Liver (tissue), 9 donors: ENCODE measurements around the gene TRIM63. TPM values are rescaled to one million over a fixed set of nuclear protein-coding genes. Genes with fewer than 3 reads are reported as not detected.
"Not testable (repeated sequence)": the region's sequence is repeated elsewhere in the genome, so short reads cannot be mapped to it uniquely, and the experiment has no call there.

ENCODE experiments used
- DNase-seq: peaks from one replicate; pipeline ENCODE4 v3.0.0-alpha.2; 2017; ENCODE audit warnings: low spot score
- H3K27ac ChIP-seq, 2 donors: one replicate each; pipeline ENCODE4 v1.7.0; 2013; ENCODE audit warnings: inconsistent platforms in 2 of 2, low read length in 2 of 2, control low read depth in 1 of 2, low read depth in 1 of 2, mild to moderate bottlenecking in 1 of 2
- H3K27me3 ChIP-seq, 4 donors: one replicate each; pipeline versions ENCODE4 v1.6.1 to v1.7.0; 2013; ENCODE audit warnings: low read length in 3 of 4, inconsistent platforms in 1 of 4, mild to moderate bottlenecking in 1 of 4, moderate library complexity in 1 of 4; ENCODE audit not compliant: control insufficient read depth in 4 of 4, insufficient read depth in 4 of 4
- H3K36me3 ChIP-seq, 4 donors: one replicate each; pipeline versions ENCODE4 v1.6.1 to v1.7.0; 2013; ENCODE audit warnings: low read length in 3 of 4, mild to moderate bottlenecking in 3 of 4, low read depth in 1 of 4, moderate library complexity in 1 of 4; ENCODE audit not compliant: control insufficient read depth in 4 of 4, insufficient read depth in 3 of 4
- H3K4me1 ChIP-seq, 4 donors: one replicate each; pipeline versions ENCODE4 v1.6.1 to v1.7.0; 2013; ENCODE audit warnings: low read length in 3 of 4, mild to moderate bottlenecking in 3 of 4, moderate library complexity in 1 of 4; ENCODE audit not compliant: control insufficient read depth in 4 of 4, insufficient read depth in 4 of 4
- H3K4me3 ChIP-seq, 3 donors: one replicate each; pipeline versions ENCODE4 v1.6.1 to v1.7.0; 2013; ENCODE audit warnings: low read length in 3 of 3, control low read depth in 1 of 3, low read depth in 1 of 3, mild to moderate bottlenecking in 1 of 3
- H3K9ac ChIP-seq, 2 donors: one replicate each; pipeline ENCODE4 v1.7.0; 2013; ENCODE audit warnings: low read length in 2 of 2, mild to moderate bottlenecking in 2 of 2, moderate library complexity in 2 of 2, control low read depth in 1 of 2, low read depth in 1 of 2
- H3K9me3 ChIP-seq, 4 donors: one replicate each; pipeline versions ENCODE4 v1.6.1 to v1.7.0; 2013; ENCODE audit warnings: low read length in 3 of 4; ENCODE audit not compliant: control insufficient read depth in 4 of 4
- EGR1 ChIP-seq, 2 donors: IDR thresholded peaks; 2 replicates each; pipeline ENCODE4 v1.6.1; 2016 to 2018; ENCODE audit warnings: antibody characterized with exemption in 2 of 2, low read depth in 2 of 2
- FOXA1 ChIP-seq: IDR thresholded peaks from 2 replicates; pipeline ENCODE4 v1.6.1; 2016; ENCODE audit warnings: antibody characterized with exemption
- FOXA2 ChIP-seq: IDR thresholded peaks from 2 replicates; pipeline ENCODE4 v1.6.1; 2016; ENCODE audit warnings: antibody characterized with exemption
- GABPA ChIP-seq, 2 donors: IDR thresholded peaks in 1 of 2; conservative IDR thresholded peaks in 1 of 2; 2 replicates each; pipeline ENCODE4 v1.6.1; 2016; ENCODE audit warnings: antibody characterized with exemption in 2 of 2, mild to moderate bottlenecking in 1 of 2, moderate library complexity in 1 of 2
- HNF4A ChIP-seq, 2 donors: conservative IDR thresholded peaks; 2 replicates each; pipeline ENCODE4 v1.6.1; 2016; ENCODE audit warnings: antibody characterized with exemption in 2 of 2, mild to moderate bottlenecking in 2 of 2
- HNF4G ChIP-seq: IDR thresholded peaks from 2 replicates; pipeline ENCODE4 v1.6.1; 2016; ENCODE audit warnings: antibody characterized with exemption
- JUND ChIP-seq, 2 donors: IDR thresholded peaks; 2 replicates each; pipeline ENCODE4 v1.6.1; 2016; ENCODE audit warnings: antibody characterized with exemption in 2 of 2
- NR2F2 ChIP-seq: IDR thresholded peaks from 2 replicates; pipeline ENCODE4 v1.6.1; 2016; ENCODE audit warnings: antibody characterized with exemption
- RAD21 ChIP-seq, 2 donors: IDR thresholded peaks; 2 replicates each; pipeline ENCODE4 v1.6.1; 2016; ENCODE audit warnings: antibody characterized with exemption in 2 of 2, mild to moderate bottlenecking in 2 of 2
- RXRA ChIP-seq, 2 donors: IDR thresholded peaks; 2 replicates each; pipeline ENCODE4 v1.6.1; 2017 to 2018; ENCODE audit warnings: antibody characterized with exemption in 2 of 2, mild to moderate bottlenecking in 1 of 2
- SP1 ChIP-seq: IDR thresholded peaks from 2 replicates; pipeline ENCODE4 v1.6.1; 2018; ENCODE audit warnings: antibody characterized with exemption, mild to moderate bottlenecking
- TAF1 ChIP-seq: conservative IDR thresholded peaks from 2 replicates; pipeline ENCODE4 v1.6.1; 2016; ENCODE audit warnings: antibody characterized with exemption, mild to moderate bottlenecking
- YY1 ChIP-seq: IDR thresholded peaks from 2 replicates; pipeline ENCODE4 v1.6.1; 2016; ENCODE audit warnings: antibody characterized with exemption, mild to moderate bottlenecking
- WGBS: extraction: QIAGEN DNeasy Blood & Tissue Kit; methylation state at CpG from one replicate; pipeline ENCODE4 v1.1.7; 2013; 5-methylcytosine and 5-hydroxymethylcytosine counted together
- polyA plus RNA-seq, 2 donors: library from polyadenylated mRNA; stranded (reverse) in 1 of 2; unstranded in 1 of 2; fragments of 200-250 nt in 1 of 2; fragments of >200 nt in 1 of 2; fragmentation: Nextera tagmentation in 1 of 2; extraction: Ambion mirVana in 1 of 2; gene quantifications; one replicate each; pipeline versions ENCODE4 v1.2.1 to v1.2.3, GENCODE V29; 2013 to 2015
- total RNA-seq, 2 donors: library from RNA; depleted of rRNA; stranded (reverse); fragments of >200 nt; gene quantifications; one replicate each; pipeline ENCODE4 v1.2.3, GENCODE V29; 2014
- TF ChIP-seq, protein P1 (sequence below): IDR thresholded peaks from 2 replicates; pipeline ENCODE4 v1.6.1; 2016; ENCODE audit warnings: antibody characterized with exemption
- TF ChIP-seq, protein P2 (sequence below): IDR thresholded peaks from 2 replicates; pipeline ENCODE4 v1.6.1; 2016; ENCODE audit warnings: antibody characterized with exemption, mild to moderate bottlenecking
- TF ChIP-seq, protein P3 (sequence below): IDR thresholded peaks from 2 replicates; pipeline ENCODE4 v1.6.1; 2016; ENCODE audit warnings: antibody characterized with exemption
- TF ChIP-seq, protein P4 (sequence below): IDR thresholded peaks from 2 replicates; pipeline ENCODE4 v1.6.1; 2016; ENCODE audit warnings: antibody characterized with exemption
- TF ChIP-seq, protein P5 (sequence below): fragments of 150-350 bp; IDR thresholded peaks from 2 replicates; pipeline ENCODE4 v1.5.1; 2017; ENCODE audit warnings: improper control_type of control experiment, low read depth, low read length; ENCODE audit not compliant: missing input control
- donor health status: healthy.
- donor health status: healthy.
- donor health status: healthy.
- donor health status: healthy.
- donor health status: healthy.

TRIM63 gene
- total and polyA plus RNA-seq, 4 donors: 0.03 TPM; not detected in 3

DNA sequence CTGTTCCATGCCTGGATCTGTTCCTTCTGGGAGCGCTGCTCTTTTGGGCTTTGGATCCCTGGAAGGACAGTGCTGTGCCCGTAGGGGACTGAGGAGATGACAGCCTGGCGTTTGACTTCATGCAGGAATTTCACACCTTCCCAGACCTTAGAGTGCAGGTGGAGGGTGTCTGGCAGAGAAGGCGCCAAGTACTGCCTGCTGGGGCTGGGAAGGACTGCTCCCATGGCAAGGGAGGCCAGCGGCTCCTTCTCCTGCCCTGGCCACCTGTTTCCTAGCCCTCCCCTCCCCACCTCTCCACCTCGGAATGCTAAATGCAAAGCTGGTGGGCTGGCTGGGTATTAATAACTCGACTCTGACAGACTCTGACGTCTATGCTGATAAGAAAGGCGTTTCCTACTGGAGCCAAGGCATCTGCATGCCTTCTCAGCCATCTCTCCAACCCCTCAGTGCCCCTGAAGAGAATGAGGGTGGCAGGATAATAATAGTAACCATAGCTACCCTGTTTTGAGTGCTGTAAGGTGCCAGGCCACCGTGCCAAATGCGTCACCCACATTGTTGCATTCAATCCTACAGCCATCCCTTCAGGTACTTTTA, 26.7 kb upstream of the TRIM63 start:
- Histone ChIP-seq H3K4me3 (no peak overlapping the region), H3K9me3 (no peaks in the 10 kb centered on the region), H3K36me3 (no peaks in the 10 kb centered on the region), H3K9ac (no peak overlapping the region), H3K27me3 (peaks cover 0 to 3% (median 0%) of the 10 kb centered on the region in 4 donors), H3K4me1 (peaks cover 0 to 2% (median under 1%) of the 10 kb centered on the region in 4 donors), H3K27ac (no peak overlapping the region)
- TF ChIP-seq GABPA (IDR thresholded peaks at IDR 0.05 in 1 of 2, conservative IDR thresholded peaks at IDR 0.05 in 1 of 2): no peak
- TF ChIP-seq YY1: no peak
- TF ChIP-seq RXRA (IDR thresholded peaks at IDR 0.05): no peak
- TF ChIP-seq FOXA1: no peak
- TF ChIP-seq NR2F2: no peak
- TF ChIP-seq, protein P1, sequence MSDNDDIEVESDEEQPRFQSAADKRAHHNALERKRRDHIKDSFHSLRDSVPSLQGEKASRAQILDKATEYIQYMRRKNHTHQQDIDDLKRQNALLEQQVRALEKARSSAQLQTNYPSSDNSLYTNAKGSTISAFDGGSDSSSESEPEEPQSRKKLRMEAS: no peak
- no peak for TF ChIP-seq EGR1 (IDR thresholded peaks at IDR 0.05; ENCODE audit: low read depth in 2 of 2)
- no peak for TF ChIP-seq TAF1
- TF ChIP-seq FOXA2: no peak
- TF ChIP-seq, protein P2, sequence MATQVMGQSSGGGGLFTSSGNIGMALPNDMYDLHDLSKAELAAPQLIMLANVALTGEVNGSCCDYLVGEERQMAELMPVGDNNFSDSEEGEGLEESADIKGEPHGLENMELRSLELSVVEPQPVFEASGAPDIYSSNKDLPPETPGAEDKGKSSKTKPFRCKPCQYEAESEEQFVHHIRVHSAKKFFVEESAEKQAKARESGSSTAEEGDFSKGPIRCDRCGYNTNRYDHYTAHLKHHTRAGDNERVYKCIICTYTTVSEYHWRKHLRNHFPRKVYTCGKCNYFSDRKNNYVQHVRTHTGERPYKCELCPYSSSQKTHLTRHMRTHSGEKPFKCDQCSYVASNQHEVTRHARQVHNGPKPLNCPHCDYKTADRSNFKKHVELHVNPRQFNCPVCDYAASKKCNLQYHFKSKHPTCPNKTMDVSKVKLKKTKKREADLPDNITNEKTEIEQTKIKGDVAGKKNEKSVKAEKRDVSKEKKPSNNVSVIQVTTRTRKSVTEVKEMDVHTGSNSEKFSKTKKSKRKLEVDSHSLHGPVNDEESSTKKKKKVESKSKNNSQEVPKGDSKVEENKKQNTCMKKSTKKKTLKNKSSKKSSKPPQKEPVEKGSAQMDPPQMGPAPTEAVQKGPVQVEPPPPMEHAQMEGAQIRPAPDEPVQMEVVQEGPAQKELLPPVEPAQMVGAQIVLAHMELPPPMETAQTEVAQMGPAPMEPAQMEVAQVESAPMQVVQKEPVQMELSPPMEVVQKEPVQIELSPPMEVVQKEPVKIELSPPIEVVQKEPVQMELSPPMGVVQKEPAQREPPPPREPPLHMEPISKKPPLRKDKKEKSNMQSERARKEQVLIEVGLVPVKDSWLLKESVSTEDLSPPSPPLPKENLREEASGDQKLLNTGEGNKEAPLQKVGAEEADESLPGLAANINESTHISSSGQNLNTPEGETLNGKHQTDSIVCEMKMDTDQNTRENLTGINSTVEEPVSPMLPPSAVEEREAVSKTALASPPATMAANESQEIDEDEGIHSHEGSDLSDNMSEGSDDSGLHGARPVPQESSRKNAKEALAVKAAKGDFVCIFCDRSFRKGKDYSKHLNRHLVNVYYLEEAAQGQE: no peak
- TF ChIP-seq HNF4G: no peak
- TF ChIP-seq RAD21 (IDR thresholded peaks at IDR 0.05): no peak
- TF ChIP-seq HNF4A (conservative IDR thresholded peaks at IDR 0.05): no peak
- TF ChIP-seq, protein P3, sequence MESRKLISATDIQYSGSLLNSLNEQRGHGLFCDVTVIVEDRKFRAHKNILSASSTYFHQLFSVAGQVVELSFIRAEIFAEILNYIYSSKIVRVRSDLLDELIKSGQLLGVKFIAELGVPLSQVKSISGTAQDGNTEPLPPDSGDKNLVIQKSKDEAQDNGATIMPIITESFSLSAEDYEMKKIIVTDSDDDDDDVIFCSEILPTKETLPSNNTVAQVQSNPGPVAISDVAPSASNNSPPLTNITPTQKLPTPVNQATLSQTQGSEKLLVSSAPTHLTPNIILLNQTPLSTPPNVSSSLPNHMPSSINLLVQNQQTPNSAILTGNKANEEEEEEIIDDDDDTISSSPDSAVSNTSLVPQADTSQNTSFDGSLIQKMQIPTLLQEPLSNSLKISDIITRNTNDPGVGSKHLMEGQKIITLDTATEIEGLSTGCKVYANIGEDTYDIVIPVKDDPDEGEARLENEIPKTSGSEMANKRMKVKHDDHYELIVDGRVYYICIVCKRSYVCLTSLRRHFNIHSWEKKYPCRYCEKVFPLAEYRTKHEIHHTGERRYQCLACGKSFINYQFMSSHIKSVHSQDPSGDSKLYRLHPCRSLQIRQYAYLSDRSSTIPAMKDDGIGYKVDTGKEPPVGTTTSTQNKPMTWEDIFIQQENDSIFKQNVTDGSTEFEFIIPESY: no peak
- TF ChIP-seq, protein P4, sequence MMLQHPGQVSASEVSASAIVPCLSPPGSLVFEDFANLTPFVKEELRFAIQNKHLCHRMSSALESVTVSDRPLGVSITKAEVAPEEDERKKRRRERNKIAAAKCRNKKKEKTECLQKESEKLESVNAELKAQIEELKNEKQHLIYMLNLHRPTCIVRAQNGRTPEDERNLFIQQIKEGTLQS: no peak
- TF ChIP-seq JUND (IDR thresholded peaks at IDR 0.05): no peak
- TF ChIP-seq, protein P5, sequence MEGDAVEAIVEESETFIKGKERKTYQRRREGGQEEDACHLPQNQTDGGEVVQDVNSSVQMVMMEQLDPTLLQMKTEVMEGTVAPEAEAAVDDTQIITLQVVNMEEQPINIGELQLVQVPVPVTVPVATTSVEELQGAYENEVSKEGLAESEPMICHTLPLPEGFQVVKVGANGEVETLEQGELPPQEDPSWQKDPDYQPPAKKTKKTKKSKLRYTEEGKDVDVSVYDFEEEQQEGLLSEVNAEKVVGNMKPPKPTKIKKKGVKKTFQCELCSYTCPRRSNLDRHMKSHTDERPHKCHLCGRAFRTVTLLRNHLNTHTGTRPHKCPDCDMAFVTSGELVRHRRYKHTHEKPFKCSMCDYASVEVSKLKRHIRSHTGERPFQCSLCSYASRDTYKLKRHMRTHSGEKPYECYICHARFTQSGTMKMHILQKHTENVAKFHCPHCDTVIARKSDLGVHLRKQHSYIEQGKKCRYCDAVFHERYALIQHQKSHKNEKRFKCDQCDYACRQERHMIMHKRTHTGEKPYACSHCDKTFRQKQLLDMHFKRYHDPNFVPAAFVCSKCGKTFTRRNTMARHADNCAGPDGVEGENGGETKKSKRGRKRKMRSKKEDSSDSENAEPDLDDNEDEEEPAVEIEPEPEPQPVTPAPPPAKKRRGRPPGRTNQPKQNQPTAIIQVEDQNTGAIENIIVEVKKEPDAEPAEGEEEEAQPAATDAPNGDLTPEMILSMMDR: no peak
- TF ChIP-seq SP1: no peak
- no peak for DNase-seq
- WGBS: 29% methylated on average over 11 of the region's 11 CpGs

DNA sequence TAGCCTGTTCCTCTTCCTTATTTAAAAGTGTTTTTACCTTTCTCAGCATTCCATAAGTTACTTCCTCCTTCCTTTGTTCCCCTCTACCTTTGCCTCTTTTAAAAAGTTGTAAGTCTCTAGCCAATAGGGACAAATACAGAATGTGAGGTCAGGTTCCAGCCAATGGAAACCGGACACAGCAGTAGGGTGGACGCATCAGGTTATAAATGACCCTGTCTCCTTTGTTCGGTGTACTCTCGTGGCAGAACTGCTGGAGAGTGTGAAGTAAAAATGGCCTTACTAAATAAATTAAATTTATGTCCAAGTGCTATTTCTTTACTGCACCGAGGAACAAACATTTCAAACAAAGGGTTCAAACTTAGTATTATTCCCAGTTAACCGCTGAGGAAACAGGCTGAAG, 26.1 kb upstream of the TRIM63 start:
- H3K4me1 ChIP-seq, H3K36me3 ChIP-seq, H3K4me3 ChIP-seq, DNase-seq, H3K27ac ChIP-seq, H3K27me3 ChIP-seq, H3K9me3 ChIP-seq, H3K9ac ChIP-seq: not testable (repeated sequence)
- WGBS: 36% methylated on average over 6 of the region's 6 CpGs
